Measurements from ENCODE around the gene SOAT2.

DNA sequence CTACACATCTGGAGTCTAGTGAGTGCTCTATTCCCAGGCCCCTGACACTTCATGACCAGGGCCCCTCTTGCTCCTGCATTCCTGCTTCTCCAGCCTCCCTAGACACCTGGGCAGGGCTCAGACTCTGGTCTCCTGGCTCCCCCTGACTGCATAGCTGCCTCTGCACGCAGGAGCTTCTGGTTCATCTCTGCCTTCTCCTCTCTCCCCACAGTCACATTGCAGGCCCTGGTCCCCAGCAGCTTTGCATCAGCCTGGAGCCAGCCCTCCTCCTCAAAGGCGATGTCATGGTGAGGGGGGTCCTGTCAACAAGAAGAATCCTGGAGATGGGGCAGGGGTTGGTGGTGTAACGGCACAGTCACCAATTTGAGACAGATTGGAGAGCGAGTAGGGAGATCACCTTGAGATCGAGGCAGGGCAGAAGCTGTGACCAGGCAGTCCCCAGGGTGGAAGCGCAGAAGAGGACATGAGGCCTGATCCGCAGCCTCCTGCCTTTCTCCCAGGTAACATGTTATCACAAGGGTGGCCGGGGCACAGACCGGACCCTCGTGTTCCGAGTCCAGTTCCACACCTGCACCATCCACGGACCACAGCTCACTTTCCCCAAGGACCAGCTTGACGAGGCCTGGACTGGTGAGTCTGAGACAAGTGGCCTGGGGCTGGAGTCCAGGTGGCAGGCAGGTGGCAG is 45.3 kb upstream of the SOAT2 start:
- TF ChIP-seq, protein P1, sequence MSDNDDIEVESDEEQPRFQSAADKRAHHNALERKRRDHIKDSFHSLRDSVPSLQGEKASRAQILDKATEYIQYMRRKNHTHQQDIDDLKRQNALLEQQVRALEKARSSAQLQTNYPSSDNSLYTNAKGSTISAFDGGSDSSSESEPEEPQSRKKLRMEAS (IDR thresholded peaks at IDR 0.05), result no peak
- no peak for TF ChIP-seq TAF1 (IDR thresholded peaks at IDR 0.05; ENCODE audit: low read depth)
- no peak for TF ChIP-seq FOXM1 (IDR thresholded peaks at IDR 0.05; ENCODE audit: borderline replicate concordance, low read depth)
- no peak for TF ChIP-seq EP300 (IDR thresholded peaks at IDR 0.05; ENCODE audit: borderline replicate concordance)
- no peak for TF ChIP-seq TEAD4 (IDR thresholded peaks at IDR 0.05)
- TF ChIP-seq, protein P2, sequence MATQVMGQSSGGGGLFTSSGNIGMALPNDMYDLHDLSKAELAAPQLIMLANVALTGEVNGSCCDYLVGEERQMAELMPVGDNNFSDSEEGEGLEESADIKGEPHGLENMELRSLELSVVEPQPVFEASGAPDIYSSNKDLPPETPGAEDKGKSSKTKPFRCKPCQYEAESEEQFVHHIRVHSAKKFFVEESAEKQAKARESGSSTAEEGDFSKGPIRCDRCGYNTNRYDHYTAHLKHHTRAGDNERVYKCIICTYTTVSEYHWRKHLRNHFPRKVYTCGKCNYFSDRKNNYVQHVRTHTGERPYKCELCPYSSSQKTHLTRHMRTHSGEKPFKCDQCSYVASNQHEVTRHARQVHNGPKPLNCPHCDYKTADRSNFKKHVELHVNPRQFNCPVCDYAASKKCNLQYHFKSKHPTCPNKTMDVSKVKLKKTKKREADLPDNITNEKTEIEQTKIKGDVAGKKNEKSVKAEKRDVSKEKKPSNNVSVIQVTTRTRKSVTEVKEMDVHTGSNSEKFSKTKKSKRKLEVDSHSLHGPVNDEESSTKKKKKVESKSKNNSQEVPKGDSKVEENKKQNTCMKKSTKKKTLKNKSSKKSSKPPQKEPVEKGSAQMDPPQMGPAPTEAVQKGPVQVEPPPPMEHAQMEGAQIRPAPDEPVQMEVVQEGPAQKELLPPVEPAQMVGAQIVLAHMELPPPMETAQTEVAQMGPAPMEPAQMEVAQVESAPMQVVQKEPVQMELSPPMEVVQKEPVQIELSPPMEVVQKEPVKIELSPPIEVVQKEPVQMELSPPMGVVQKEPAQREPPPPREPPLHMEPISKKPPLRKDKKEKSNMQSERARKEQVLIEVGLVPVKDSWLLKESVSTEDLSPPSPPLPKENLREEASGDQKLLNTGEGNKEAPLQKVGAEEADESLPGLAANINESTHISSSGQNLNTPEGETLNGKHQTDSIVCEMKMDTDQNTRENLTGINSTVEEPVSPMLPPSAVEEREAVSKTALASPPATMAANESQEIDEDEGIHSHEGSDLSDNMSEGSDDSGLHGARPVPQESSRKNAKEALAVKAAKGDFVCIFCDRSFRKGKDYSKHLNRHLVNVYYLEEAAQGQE (IDR thresholded peaks at IDR 0.05; ENCODE audit: low read depth), result no peak
- no peak for TF ChIP-seq NFIC (IDR thresholded peaks at IDR 0.05)
- TF ChIP-seq CEBPB (IDR thresholded peaks at IDR 0.05), result no peak
- no peak for TF ChIP-seq RAD21 (IDR thresholded peaks at IDR 0.05; ENCODE audit: low read depth)
- TF ChIP-seq YY1 (IDR thresholded peaks at IDR 0.05; ENCODE audit: low read depth), result no peak
- TF ChIP-seq TCF12 (IDR thresholded peaks at IDR 0.05; ENCODE audit: low read depth), result no peak
